ENCODE results near the gene EYS. TPM values are rescaled to one million over a fixed set of nuclear protein-coding genes. Genes with fewer than 3 reads are reported as not detected.

The EYS gene
- total and polyA plus RNA-seq, 2 experiments from 2014 or later, result 0.04 TPM; not detected in 1

DNA sequence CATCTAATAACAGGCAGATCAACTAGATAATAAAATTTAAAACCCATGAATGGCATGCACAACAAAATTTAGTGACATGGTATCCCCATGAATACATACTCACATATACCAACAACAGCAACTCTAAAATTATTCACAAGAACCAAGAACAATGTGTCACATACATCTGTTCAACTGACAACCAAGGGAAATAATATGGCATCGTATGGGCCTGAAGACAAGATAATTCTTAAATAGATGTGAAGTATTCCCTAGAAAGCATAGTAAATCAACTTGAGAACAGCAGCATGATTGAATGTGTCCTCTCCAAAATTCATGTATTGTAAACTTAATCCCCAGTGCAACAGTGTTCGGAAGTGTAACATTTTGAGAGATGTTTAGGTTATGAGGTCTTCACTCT lies 635.5 kb downstream of the EYS start:
- Histone ChIP-seq H3K9me3 (ENCODE audit: low read depth) (no peaks in the 10 kb centered on the region), H3K9me2 (ENCODE audit: insufficient read depth) (no peaks in the 10 kb centered on the region), H3K27me3 (replicated peaks; ENCODE audit: insufficient read depth) (no peaks in the 10 kb centered on the region), H4K20me1 (ENCODE audit: insufficient read depth) (no peaks in the 10 kb centered on the region), H3K4me2 (ENCODE audit: unreplicated experiment) (no peak overlapping the region), H3K4me1 (ENCODE audit: insufficient read depth) (no peaks in the 10 kb centered on the region), H3K79me2 (ENCODE audit: insufficient read depth) (no peaks in the 10 kb centered on the region), H3K9ac (no peak overlapping the region), H3F3A (ENCODE audit: insufficient read depth) (no peaks in the 10 kb centered on the region), H2AFZ (no peak overlapping the region), H3K36me3 (ENCODE audit: low read depth) (no peaks in the 10 kb centered on the region), H3K27ac (no peak overlapping the region), H3K4me3 (no peak overlapping the region)
- 39 to 47% methylated on average over 2 of the region's 2 CpGs for WGBS, 2 experiments (ENCODE audit: low coverage in 1 of 2, low lambda C conversion rate in 2 of 2, missing lambda C conversion rate in 2 of 2)
- in situ Hi-C loops (cut with MboI), result no loop called here
- TF ChIP-seq EZH2 (IDR thresholded peaks at IDR 0.05; ENCODE audit: insufficient read depth, poor library complexity, severe bottlenecking) (no peak), EZH2phosphoT487 (IDR thresholded peaks at IDR 0.05; ENCODE audit: insufficient read depth, low read depth) (no peak)
- no peak for DNase-seq

- H3K27me3 ChIP-seq (replicated peaks; ENCODE audit: insufficient read depth), result no peaks in the 10 kb centered on the region
- in situ Hi-C loops (cut with MboI), result no loop called here
- H4K20me1 ChIP-seq (ENCODE audit: insufficient read depth), result no peaks in the 10 kb centered on the region
- no peak for DNase-seq
- no peaks in the 10 kb centered on the region for H3F3A ChIP-seq (ENCODE audit: insufficient read depth)
- no peak overlapping the region for H2AFZ ChIP-seq
- H3K27ac ChIP-seq, result no peak overlapping the region
- H3K79me2 ChIP-seq (ENCODE audit: insufficient read depth), result no peaks in the 10 kb centered on the region
- no peaks in the 10 kb centered on the region for H3K4me1 ChIP-seq (ENCODE audit: insufficient read depth)
- no peaks in the 10 kb centered on the region for H3K36me3 ChIP-seq (ENCODE audit: low read depth)
- H3K4me2 ChIP-seq (ENCODE audit: unreplicated experiment), result no peak overlapping the region
- H3K9me2 ChIP-seq (ENCODE audit: insufficient read depth), result no peaks in the 10 kb centered on the region; the same call in 1 of the 2 replicates
- WGBS, 2 experiments (ENCODE audit: low coverage in 1 of 2, low lambda C conversion rate in 2 of 2, missing lambda C conversion rate in 2 of 2), result 30 to 36% methylated on average over 1 of the region's 1 CpG
- TF ChIP-seq EZH2 (IDR thresholded peaks at IDR 0.05; ENCODE audit: insufficient read depth, poor library complexity, severe bottlenecking) (no peak), EZH2phosphoT487 (IDR thresholded peaks at IDR 0.05; ENCODE audit: insufficient read depth, low read depth) (no peak)
- no peaks in the 10 kb centered on the region for H3K9me3 ChIP-seq (ENCODE audit: low read depth)
- no peak overlapping the region for H3K9ac ChIP-seq
- H3K4me3 ChIP-seq, result no peak overlapping the region
These were observed 642.2 kb downstream of the EYS start for GRCh38 chr6:65064844-65065243.

DNA sequence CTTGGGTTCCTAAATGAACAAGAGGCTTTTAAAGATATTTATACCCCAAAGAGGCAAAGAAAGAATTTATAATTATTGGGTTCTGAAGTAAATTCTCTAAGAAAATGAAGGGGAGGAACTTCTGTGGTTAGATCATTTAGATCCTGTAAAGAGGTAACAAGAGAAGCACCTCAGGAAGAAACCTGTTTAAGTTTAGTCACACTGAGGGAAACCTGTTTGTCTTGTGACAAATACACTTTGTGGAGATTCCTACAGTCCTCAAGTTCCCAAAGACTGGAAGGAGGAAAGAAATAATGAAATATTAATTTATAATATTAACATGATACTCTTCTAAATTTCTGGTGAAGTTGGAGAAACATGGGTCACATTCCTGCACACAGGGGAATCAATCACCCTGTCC lies 647.5 kb downstream of the EYS start:
- Histone ChIP-seq H3K36me3 (ENCODE audit: low read depth) (no peaks in the 10 kb centered on the region), H2AFZ (no peak overlapping the region), H3K9me2 (ENCODE audit: insufficient read depth) (no peaks in the 10 kb centered on the region; the same call in 1 of the 2 replicates), H4K20me1 (ENCODE audit: insufficient read depth) (no peaks in the 10 kb centered on the region), H3K4me1 (ENCODE audit: insufficient read depth) (no peaks in the 10 kb centered on the region), H3K4me3 (no peak overlapping the region), H3K27me3 (replicated peaks; ENCODE audit: insufficient read depth) (no peaks in the 10 kb centered on the region), H3K27ac (no peak overlapping the region), H3K9me3 (ENCODE audit: low read depth) (no peaks in the 10 kb centered on the region), H3K79me2 (ENCODE audit: insufficient read depth) (no peaks in the 10 kb centered on the region), H3K9ac (no peak overlapping the region), H3F3A (ENCODE audit: insufficient read depth) (no peaks in the 10 kb centered on the region), H3K4me2 (ENCODE audit: unreplicated experiment) (no peak overlapping the region)
- no peak for DNase-seq
- in situ Hi-C loops (cut with MboI), result no loop called here
- TF ChIP-seq EZH2phosphoT487 (IDR thresholded peaks at IDR 0.05; ENCODE audit: insufficient read depth, low read depth) (no peak), EZH2 (IDR thresholded peaks at IDR 0.05; ENCODE audit: insufficient read depth, poor library complexity, severe bottlenecking) (no peak)

DNA sequence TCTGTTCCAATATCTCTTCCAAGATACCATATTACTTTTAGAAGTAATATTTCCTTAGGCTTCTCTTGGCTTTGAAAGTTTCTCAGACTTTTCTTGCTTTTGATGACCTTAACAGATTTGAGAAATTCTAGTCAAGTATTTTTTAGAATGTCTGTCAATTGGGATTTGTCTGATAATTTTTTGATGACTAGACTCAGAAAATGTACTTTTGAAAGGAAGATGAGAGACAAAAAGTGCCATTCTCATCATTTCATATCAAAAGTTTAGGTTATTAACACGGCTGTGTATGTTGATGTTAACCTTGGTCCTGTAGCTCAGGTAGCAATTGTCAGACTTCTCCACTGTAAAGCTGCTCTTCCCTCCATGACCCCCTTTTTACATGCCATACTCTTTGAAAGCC lies 651.5 kb downstream of the EYS start:
- in situ Hi-C loops (cut with MboI), result no loop called here
- H3K27ac ChIP-seq, result no peak overlapping the region
- H3K27me3 ChIP-seq (replicated peaks; ENCODE audit: insufficient read depth), result no peaks in the 10 kb centered on the region
- H3K4me2 ChIP-seq (ENCODE audit: unreplicated experiment), result no peak overlapping the region
- WGBS, 2 experiments (ENCODE audit: low coverage in 1 of 2, low lambda C conversion rate in 2 of 2, missing lambda C conversion rate in 2 of 2), result 6 to 9% methylated on average over 1 of the region's 1 CpG
- DNase-seq, result no peak
- no peaks in the 10 kb centered on the region for H3F3A ChIP-seq (ENCODE audit: insufficient read depth)
- no peaks in the 10 kb centered on the region for H3K9me3 ChIP-seq (ENCODE audit: low read depth)
- no peak overlapping the region for H2AFZ ChIP-seq
- no peak overlapping the region for H3K9ac ChIP-seq
- no peaks in the 10 kb centered on the region for H3K4me1 ChIP-seq (ENCODE audit: insufficient read depth)
- no peaks in the 10 kb centered on the region for H3K36me3 ChIP-seq (ENCODE audit: low read depth)
- TF ChIP-seq EZH2phosphoT487 (IDR thresholded peaks at IDR 0.05; ENCODE audit: insufficient read depth, low read depth) (no peak), EZH2 (IDR thresholded peaks at IDR 0.05; ENCODE audit: insufficient read depth, poor library complexity, severe bottlenecking) (no peak)
- 0 out of 2 replicates have a peak, but pooled peaks cover 3% of the 10 kb centered on the region for H3K9me2 ChIP-seq (ENCODE audit: insufficient read depth)
- no peak overlapping the region for H3K4me3 ChIP-seq
- H3K79me2 ChIP-seq (ENCODE audit: insufficient read depth), result no peaks in the 10 kb centered on the region
- no peaks in the 10 kb centered on the region for H4K20me1 ChIP-seq (ENCODE audit: insufficient read depth)

GRCh38 chr6:65052626-65053025 lies 654.4 kb downstream of the EYS start:
- H3K27me3 ChIP-seq (replicated peaks; ENCODE audit: insufficient read depth), result no peaks in the 10 kb centered on the region
- no peaks in the 10 kb centered on the region for H3F3A ChIP-seq (ENCODE audit: insufficient read depth)

More at GRCh38 chr6:65052626-65053025, 654.4 kb downstream of the EYS start:
- WGBS, 2 experiments (ENCODE audit: low coverage in 1 of 2, low lambda C conversion rate in 2 of 2, missing lambda C conversion rate in 2 of 2), result 2 to 3% methylated on average over 2 of the region's 2 CpGs
- Histone ChIP-seq H3K9ac (no peak overlapping the region), H3K4me3 (no peak overlapping the region), H4K20me1 (ENCODE audit: insufficient read depth) (no peaks in the 10 kb centered on the region), H3K9me2 (ENCODE audit: insufficient read depth) (0 out of 2 replicates have a peak, but pooled peaks cover 3% of the 10 kb centered on the region), H3K27ac (no peak overlapping the region), H3K9me3 (ENCODE audit: low read depth) (no peaks in the 10 kb centered on the region), H3K4me2 (ENCODE audit: unreplicated experiment) (no peak overlapping the region), H3K4me1 (ENCODE audit: insufficient read depth) (no peaks in the 10 kb centered on the region), H3K36me3 (ENCODE audit: low read depth) (no peaks in the 10 kb centered on the region), H2AFZ (no peak overlapping the region), H3K79me2 (ENCODE audit: insufficient read depth) (no peaks in the 10 kb centered on the region)
- DNase-seq, result no peak
- in situ Hi-C loops (cut with MboI), result no loop called here
- no peak for TF ChIP-seq EZH2phosphoT487 (IDR thresholded peaks at IDR 0.05; ENCODE audit: insufficient read depth, low read depth)
- TF ChIP-seq EZH2 (IDR thresholded peaks at IDR 0.05; ENCODE audit: insufficient read depth, poor library complexity, severe bottlenecking), result no peak

Data from GM23248 (cell line).